ENCODE results near the gene MCTP1.

Gene MCTP1

GRCh38 chr5:95280401-95281095 lies 4.3 kb downstream of the MCTP1 start:
- TF ChIP-seq ZFX (IDR thresholded peaks at IDR 0.05; ENCODE audit: borderline replicate concordance) (no peak), CTCF (IDR thresholded peaks at IDR 0.05) (no peak)
- no peak overlapping the region for H3K27ac ChIP-seq

GRCh38 chr5:95274011-95274410 lies 10.9 kb downstream of the MCTP1 start:
- H3K27ac ChIP-seq: no peak overlapping the region
- no peak for TF ChIP-seq ZFX (IDR thresholded peaks at IDR 0.05; ENCODE audit: borderline replicate concordance)
- TF ChIP-seq CTCF (IDR thresholded peaks at IDR 0.05): no peak

- H3K27ac ChIP-seq: no peak overlapping the region
- TF ChIP-seq CTCF (IDR thresholded peaks at IDR 0.05): no peak
- TF ChIP-seq ZFX (IDR thresholded peaks at IDR 0.05; ENCODE audit: borderline replicate concordance): no peak
These were observed 12.5 kb downstream of the MCTP1 start for GRCh38 chr5:95272316-95272929.

- TF ChIP-seq CTCF (IDR thresholded peaks at IDR 0.05) (no peak), ZFX (IDR thresholded peaks at IDR 0.05; ENCODE audit: borderline replicate concordance) (no peak)
- no peak overlapping the region for H3K27ac ChIP-seq
These were observed 21.8 kb downstream of the MCTP1 start for GRCh38 chr5:95262933-95263660.

GRCh38 chr5:95261437-95262175 lies 23.3 kb downstream of the MCTP1 start:
- no peak overlapping the region for H3K27ac ChIP-seq
- TF ChIP-seq ZFX (IDR thresholded peaks at IDR 0.05; ENCODE audit: borderline replicate concordance) (no peak), CTCF (IDR thresholded peaks at IDR 0.05) (peak; percentile 77)

GRCh38 chr5:95256991-95257390 lies 27.9 kb downstream of the MCTP1 start:
- TF ChIP-seq CTCF (IDR thresholded peaks at IDR 0.05) (no peak), ZFX (IDR thresholded peaks at IDR 0.05; ENCODE audit: borderline replicate concordance) (no peak)
- H3K27ac ChIP-seq: no peak overlapping the region
